Stimulated activated CD4-positive, alpha-beta T cell treated with anti-CD3 and anti-CD28 coated beads, Interleukin-2, amount 100 ng/mL, for 24 hours (primary cell): ENCODE measurements around the gene COL4A6.

Experiments
- DNase-seq, 2 donors: peaks; one replicate each; pipeline ENCODE4 v3.0.0-alpha.2; 2020

The COL4A6 gene

DNA sequence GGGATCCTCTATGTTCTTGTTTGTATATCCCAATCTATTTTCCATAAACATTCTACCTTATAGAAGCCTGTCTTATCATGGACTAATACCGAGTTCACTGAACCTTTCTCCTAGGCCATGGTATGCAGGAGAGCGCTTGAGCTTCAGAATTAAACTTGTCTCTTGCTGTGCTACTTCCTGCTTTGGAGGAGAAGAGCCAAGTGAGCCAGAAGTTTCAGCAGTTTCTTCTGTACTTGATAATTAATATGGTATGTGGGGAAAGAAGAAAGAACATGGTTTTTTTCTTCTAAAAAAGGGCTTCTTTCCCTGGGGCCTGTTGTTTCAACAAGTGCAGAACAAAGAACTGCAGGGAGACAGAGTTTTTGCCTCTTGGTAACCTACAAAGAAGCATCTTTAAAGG lies 173.8 kb downstream of the COL4A6 start:
- no peak for DNase-seq

GRCh38 chrX:108261549-108262203 lies 176.5 kb downstream of the COL4A6 start:
- no peak for DNase-seq

DNA sequence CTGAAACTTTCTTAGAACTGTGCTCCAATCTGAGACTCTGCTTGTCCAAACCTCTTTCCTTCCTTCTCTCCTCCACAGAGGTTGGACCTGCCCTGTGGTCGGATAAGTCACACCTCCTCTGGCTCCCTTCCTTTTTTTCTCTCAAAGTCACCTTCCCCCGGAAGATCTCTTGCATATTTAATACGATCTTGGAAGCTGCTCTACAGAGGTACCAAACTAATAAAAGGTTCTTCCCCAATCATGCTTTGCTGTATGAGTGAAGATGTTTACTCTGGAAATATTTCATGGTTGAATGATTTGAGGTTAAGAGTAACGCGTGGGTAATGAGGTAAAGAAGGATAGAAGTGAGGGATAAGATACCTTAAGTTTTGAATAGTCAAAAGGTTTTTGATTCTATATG lies 180.7 kb downstream of the COL4A6 start:
- no peak for DNase-seq

- DNase-seq: no peak
These were observed 183.6 kb downstream of the COL4A6 start for GRCh38 chrX:108254636-108255035.

DNA sequence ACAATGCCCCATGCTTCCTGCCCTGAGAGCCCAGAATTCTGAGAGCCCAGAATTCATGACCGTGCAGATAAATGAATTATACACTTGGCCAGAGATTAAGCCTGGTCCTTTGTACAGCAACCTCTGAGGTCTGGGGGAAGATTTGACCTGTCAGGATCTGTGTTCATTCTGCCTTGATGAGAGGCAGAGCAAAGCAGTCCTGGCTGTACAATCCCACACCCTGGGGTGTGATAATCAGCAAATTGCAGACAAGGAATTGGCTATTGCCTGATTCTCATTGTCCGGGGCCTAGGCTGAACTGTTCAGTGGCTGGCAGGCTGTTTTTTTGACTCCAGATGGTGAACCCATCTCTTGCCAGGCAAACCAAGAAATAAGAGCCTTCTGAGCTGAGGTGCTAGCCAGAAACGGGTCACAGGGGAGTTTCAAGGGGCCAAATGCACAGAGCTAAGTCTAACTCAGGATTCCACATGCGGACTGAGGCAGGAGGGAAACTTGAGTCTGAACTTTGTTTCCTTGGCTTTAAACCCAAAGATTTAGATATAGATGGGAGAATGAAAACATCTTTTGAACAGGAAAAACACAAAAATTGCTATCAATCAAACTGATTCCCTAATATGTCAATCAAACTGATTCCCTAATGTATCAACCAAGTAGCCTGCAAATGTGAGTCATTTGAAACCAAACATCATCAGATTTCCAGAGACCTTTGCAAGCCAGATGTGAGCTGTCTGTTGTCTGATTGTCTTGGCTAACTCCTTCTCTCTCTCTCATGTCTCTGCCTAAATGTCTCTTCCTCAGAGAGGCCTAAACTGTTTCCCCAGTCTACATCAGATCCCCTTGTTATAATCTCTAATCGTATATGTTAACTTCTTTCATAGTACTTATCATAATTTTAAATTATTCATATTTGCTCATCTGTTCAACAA lies 187.3 kb downstream of the COL4A6 start:
- no peak for DNase-seq

DNA sequence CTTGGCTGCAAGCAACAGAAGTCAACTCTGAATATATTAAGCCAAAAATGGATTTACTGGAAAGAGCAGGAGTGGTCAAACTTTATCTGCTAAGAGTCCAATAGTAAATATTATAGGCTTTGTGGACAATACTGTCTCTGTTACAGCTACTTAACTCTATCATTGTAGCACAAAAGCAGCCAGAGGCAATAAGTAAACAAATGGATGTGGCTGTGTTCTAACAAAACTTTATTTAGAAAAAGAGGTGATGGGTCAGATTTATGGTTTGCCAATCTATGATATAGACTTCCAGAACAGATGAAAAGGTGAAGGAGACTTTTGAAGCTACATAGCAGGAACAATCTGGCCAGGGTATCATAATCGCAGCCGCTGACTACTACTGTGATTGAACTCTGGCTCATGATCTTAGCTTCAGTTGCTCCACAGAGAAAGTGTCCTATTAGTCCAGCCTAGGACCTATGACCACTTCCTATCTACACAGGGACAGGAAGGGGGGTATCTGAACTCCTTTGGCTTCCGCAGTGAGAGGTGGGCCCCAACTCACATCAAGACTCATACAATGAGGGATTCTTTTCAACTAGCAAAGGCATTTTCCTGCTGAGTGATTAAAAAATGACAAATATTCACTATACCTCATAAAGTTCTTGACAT lies 191.8 kb downstream of the COL4A6 start:
- DNase-seq: no peak

DNA sequence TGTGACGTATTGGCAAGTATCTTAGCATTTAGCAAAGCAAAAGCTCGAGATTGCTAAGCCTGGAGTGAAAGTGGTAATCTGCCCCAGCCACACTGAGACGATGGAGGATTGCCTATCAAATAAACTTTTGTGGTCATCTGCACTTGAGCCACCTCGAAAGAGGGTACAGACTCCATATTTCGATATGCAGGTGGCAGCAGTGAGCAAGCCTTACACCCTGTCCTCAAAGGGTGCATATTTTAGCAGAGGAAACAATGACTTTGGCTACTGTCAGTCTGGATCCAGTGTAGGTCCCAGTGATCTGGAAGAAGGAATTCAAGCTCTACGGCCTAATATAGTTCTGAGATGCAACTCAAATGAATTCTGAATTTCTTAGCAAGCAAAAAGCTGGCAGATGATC lies 192.8 kb downstream of the COL4A6 start:
- no peak for DNase-seq

- no peak for DNase-seq
These were observed 202.2 kb downstream of the COL4A6 start for GRCh38 chrX:108235986-108236385.

DNA sequence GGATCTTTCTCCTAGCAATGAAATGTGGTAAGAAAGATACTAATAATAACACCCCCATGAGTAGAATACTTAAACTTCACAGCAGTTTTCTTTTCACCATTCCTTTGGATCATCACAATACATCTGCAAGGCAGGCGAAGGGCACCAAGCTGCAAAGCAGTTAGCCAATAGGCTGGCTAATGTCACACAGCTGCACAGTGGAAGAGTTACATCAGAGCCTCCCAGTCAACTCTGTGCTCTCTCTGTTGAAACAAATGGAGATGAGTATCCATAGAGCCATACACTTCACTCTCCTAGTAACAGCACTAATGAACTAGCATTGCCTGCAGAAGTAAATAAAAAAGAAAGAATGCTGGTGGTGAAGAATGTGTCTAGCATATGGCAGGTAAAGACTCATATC lies 207.6 kb downstream of the COL4A6 start:
- DNase-seq: no peak

DNA sequence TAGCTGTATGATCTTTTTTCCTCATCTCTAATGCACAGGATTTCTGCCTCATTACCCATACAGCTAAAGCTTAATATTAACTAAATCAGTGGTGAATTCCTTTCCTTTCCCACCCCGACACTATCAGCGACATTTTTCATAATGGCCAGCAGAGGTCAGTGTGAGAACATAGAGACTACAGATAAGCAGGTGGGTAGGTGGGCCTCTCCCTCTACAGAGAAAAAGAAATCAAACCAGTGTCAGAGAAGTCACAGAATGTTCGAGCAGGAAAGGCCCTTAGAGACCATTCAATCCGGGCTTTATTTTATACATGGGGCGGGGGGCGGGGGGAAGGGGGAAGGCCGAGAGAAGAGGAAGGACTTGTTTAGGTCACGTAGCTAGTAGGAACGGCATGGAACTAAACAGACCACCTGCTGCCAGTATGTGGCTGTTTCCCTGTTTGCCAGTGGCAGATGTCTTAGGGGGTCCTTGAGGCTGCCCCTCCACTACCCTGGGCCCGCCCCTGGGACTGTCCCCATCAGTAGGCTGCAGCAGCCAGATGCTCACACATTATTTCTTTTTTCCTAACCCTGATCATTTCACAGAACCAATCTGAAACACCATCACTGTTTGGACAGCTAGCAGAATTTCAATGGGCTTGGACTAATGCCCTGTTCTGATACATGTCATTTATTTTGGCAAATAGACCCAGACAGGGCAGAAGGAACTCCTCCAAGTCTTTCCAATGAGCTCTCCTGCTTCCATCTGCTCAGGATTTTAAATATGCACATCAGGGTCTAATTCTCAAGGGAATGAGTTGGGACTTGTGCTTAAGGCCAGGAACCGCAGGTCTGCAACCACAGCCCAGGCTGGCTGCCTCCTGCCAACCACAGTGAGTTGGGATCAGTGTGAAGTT lies 213.2 kb downstream of the COL4A6 start:
- DNase-seq: no peak

DNA sequence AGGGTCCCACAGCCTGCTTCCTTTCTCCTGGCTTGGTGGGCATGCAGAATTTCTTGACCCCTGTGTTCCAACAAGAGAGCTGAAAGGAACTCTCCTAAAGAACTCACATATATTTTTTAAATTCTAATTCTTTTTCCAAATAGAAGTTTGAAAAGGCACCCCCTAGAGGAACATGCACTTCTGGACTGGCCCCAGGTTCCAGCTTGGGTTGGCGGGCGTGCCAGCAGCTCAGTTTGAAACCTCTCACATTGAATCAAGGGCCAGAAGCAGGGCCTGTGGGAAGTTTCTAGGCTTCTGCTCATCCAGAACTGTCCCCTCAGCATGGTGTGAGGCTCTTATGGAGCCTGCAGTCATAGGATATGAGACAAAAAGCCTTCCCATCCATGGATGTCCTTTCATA lies 214.0 kb downstream of the COL4A6 start:
- DNase-seq: no peak

- no peak for DNase-seq
These were observed 214.6 kb downstream of the COL4A6 start for GRCh38 chrX:108223585-108223984.

GRCh38 chrX:108221301-108221864 lies 216.8 kb downstream of the COL4A6 start:
- DNase-seq: no peak

GRCh38 chrX:108219949-108220601 lies 218.1 kb downstream of the COL4A6 start:
- no peak for DNase-seq

GRCh38 chrX:108217876-108218275 lies 220.3 kb downstream of the COL4A6 start:
- no peak for DNase-seq

DNA sequence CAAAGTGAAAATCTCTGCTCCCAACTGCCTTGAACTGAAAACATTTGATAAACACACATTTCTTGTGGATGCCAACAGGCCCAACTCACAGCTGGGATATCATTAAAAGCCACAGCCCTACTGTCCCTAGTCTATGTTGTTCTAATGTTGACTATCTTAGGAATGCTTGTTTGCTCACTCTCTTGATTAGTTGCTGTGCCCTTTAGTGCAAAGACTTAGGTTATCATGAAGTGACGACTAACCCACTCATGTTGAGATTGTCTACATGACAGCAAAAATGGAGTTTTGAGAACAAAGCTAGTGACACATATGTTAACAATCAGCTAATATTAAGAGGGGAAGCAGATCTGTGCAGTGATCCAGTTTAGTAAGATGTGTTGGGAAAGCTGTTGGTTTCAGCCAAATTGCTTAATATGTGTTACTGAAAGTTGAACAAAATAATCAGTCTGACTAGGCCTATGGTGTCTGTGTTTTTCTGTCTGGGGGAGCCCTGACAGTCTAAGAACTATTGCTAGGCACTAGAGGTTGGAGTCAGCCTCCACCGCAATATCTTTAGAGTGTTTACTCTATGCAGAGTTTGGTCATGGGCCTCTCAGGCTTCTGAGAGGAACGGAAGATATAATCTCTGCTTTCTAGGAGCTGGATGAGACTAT lies 221.2 kb downstream of the COL4A6 start:
- no peak for DNase-seq

- no peak for DNase-seq
These were observed 221.8 kb downstream of the COL4A6 start for GRCh38 chrX:108216405-108216804.

- DNase-seq: no peak
These were observed 226.9 kb downstream of the COL4A6 start for GRCh38 chrX:108211301-108211700.

- DNase-seq: no peak
These were observed 229.1 kb downstream of the COL4A6 start for GRCh38 chrX:108209006-108209554.

DNA sequence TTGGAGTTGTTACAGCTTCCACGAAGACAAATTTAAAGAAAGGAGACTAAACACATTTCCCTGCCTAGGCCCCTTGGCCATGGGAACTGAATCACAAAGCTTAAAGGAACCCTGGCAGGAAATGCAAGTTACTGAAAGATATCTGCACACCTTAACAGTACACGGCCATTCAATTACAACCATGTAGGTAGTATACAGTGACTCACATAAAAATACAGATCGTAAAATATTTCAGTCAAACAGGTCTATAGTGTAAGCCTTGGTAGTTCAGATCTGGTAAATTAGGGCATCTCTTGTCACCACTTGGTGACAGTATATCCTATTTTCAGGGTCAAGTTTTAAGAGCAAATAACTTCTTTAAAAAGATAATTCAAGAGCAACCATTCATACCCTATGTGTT lies 234.7 kb downstream of the COL4A6 start:
- no peak for DNase-seq

DNA sequence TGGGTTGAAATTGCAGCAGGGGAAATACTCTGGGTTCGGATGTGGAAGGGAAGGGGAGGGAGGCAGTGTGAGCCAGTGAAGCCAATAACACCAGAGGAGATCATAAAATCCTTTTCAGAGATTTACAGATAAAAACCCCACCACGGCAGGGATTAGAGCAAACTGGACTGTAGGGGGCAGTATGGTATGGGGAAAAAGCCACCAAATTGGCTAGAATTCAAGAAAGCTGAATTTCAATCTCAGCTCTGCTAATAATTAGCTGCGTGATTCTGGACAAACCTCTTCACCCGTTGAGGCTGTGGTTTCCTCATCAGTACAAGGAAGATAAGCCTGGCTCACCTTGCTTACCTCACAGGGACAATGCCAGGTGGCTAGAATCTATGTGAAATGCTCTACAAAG lies 238.5 kb downstream of the COL4A6 start:
- peak in 1 of 2 donors; percentile 1 for DNase-seq
